Thoracic aorta (tissue), 2 donors: ENCODE measurements around the gene RNF207. TPM values are rescaled to one million over a fixed set of nuclear protein-coding genes. Genes with fewer than 3 reads are reported as not detected.

Experiments used
- ATAC-seq: fragments of 150-250 bp; one replicate; pipeline ENCODE4 v1.8.0; 2017; ENCODE audit warnings: low read depth; ENCODE audit not compliant: insufficient number of reproducible peaks, low FRiP score
- DNase-seq: peaks from one replicate; pipeline ENCODE4 v3.0.0-alpha.2; 2020; ENCODE audit warnings: low spot score
- H3K27ac ChIP-seq, 2 donors: fragments of 200-600 bp; sonication (generic); 1 replicate in 1 of 2; 2 replicates in 1 of 2; pipeline ENCODE4 v1.5.1; 2016; ENCODE audit warnings: mild to moderate bottlenecking in 2 of 2, moderate library complexity in 2 of 2
- H3K27me3 ChIP-seq: fragments of 200-600 bp; sonication (generic); replicated peaks from 2 replicates; pipeline ENCODE4 v1.6.0; 2016; ENCODE audit warnings: mild to moderate bottlenecking; ENCODE audit not compliant: insufficient read depth
- H3K36me3 ChIP-seq: fragments of 200-600 bp; sonication (generic); one replicate; pipeline ENCODE4 v1.5.1; 2016
- H3K4me1 ChIP-seq, 2 donors: fragments of 200-600 bp; sonication (generic); 1 replicate in 1 of 2; 2 replicates in 1 of 2; pipeline versions ENCODE4 v1.5.1 to v1.6.0; 2016; ENCODE audit warnings: low read depth in 2 of 2, mild to moderate bottlenecking in 1 of 2; ENCODE audit not compliant: control insufficient read depth in 1 of 2
- H3K4me3 ChIP-seq: fragments of 200-600 bp; sonication (generic); 2 replicates; pipeline ENCODE4 v1.5.1; 2016; ENCODE audit warnings: mild to moderate bottlenecking
- H3K9me3 ChIP-seq: fragments of 200-600 bp; sonication (generic); 2 replicates; pipeline ENCODE4 v1.5.1; 2016
- CTCF ChIP-seq: fragments of 200-600 bp; sonication (generic); IDR thresholded peaks from one replicate; pipeline ENCODE4 v1.5.1; 2019; ENCODE audit warnings: antibody characterized with exemption
- total RNA-seq, 2 donors: library from RNA; depleted of rRNA; stranded (reverse); fragments of >200 nt; gene quantifications; one replicate each; pipeline versions ENCODE4 v1.1.0 to v1.2.3, GENCODE V29; 2016

Gene RNF207
- total RNA-seq, 2 donors from 2014 or later: 30.5 to 50.1 TPM

GRCh38 chr1:6257541-6258069 lies 51.7 kb downstream of the RNF207 start:
- no peak for DNase-seq
- ATAC-seq: no peak
- H3K36me3 ChIP-seq: no peaks in the 10 kb centered on the region
- peaks cover 0 to 15% of the 10 kb centered on the region in 2 donors for H3K4me1 ChIP-seq
- no peaks in the 10 kb centered on the region for H3K9me3 ChIP-seq
- H3K27me3 ChIP-seq: peaks cover 4% of the 10 kb centered on the region
- no peak overlapping the region for H3K4me3 ChIP-seq
- no peak overlapping the region for H3K27ac ChIP-seq
- no peak for TF ChIP-seq CTCF

- no peak for DNase-seq
- H3K27ac ChIP-seq: no peak overlapping the region
Observed at GRCh38 chr1:6258675-6259074, 52.8 kb downstream of the RNF207 start.

DNA sequence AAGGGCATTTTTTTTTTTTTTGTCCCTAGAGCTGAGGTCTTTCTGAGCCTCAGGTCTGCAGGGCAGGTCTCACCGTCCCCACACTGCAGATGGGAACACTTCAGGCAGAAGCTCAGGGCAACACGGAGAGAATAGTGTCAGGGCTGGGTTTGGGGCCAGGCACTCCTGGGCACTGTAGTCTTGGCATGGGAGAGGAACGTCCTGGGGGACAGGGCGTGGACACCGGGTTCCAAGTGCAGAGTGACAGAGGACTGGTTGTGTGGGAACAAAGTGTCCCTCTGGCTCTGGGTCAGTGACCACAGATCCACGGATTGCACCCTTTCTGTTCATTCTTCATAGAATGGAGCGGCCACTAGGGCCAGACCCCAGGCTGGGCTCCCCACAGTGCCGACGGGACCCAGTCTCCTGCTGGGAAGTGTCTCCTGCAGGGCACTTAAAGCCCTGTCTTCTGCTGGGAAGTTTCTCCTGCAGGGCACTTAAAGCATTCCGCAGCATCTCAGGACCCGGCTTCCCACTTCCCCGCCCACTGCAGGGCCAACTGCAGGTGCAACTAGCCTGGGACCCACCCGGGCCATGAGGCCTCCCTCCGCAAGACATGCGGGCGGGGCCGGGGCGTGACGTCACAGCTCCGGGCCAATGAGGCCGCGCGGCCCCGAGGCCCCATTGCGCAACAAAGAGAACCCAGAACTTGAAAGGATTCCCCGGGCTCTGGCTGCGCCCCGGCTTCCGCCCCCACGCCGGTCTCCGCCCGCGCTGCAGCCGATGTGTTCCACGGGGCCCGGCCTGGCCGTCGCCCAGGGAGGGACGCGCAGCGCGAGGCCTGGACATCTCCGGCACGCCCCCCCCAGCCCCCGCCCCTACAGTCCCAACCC lies 53.8 kb downstream of the RNF207 start:
- DNase-seq (peak; percentile 25), ATAC-seq (no peak)
- H3K4me1 ChIP-seq: peaks cover 0 to 23% of the 10 kb centered on the region in 2 donors
- peaks cover 4% of the 10 kb centered on the region for H3K27me3 ChIP-seq
- H3K27ac ChIP-seq: no peak overlapping the region
- peak overlapping the region; percentile 74 for H3K4me3 ChIP-seq
- no peak for TF ChIP-seq CTCF
- H3K36me3 ChIP-seq: no peaks in the 10 kb centered on the region
- no peaks in the 10 kb centered on the region for H3K9me3 ChIP-seq

More at GRCh38 chr1:6258675-6259074, 52.8 kb downstream of the RNF207 start:
- ATAC-seq: no peak
- H3K36me3 ChIP-seq: no peaks in the 10 kb centered on the region
- peaks cover 4% of the 10 kb centered on the region for H3K27me3 ChIP-seq
- TF ChIP-seq CTCF: no peak
- no peak overlapping the region for H3K4me3 ChIP-seq
- peaks cover 0 to 23% of the 10 kb centered on the region in 2 donors for H3K4me1 ChIP-seq
- no peaks in the 10 kb centered on the region for H3K9me3 ChIP-seq

GRCh38 chr1:6260433-6260934 lies 54.6 kb downstream of the RNF207 start:
- Histone ChIP-seq H3K9me3 (no peaks in the 10 kb centered on the region), H3K27me3 (peaks cover 4% of the 10 kb centered on the region), H3K4me1 (peaks cover 0 to 23% of the 10 kb centered on the region in 2 donors), H3K27ac (no peak overlapping the region), H3K36me3 (no peaks in the 10 kb centered on the region), H3K4me3 (peak overlapping the region; percentile 74)
- no peak for ATAC-seq
- no peak for TF ChIP-seq CTCF
- no peak for DNase-seq

DNA sequence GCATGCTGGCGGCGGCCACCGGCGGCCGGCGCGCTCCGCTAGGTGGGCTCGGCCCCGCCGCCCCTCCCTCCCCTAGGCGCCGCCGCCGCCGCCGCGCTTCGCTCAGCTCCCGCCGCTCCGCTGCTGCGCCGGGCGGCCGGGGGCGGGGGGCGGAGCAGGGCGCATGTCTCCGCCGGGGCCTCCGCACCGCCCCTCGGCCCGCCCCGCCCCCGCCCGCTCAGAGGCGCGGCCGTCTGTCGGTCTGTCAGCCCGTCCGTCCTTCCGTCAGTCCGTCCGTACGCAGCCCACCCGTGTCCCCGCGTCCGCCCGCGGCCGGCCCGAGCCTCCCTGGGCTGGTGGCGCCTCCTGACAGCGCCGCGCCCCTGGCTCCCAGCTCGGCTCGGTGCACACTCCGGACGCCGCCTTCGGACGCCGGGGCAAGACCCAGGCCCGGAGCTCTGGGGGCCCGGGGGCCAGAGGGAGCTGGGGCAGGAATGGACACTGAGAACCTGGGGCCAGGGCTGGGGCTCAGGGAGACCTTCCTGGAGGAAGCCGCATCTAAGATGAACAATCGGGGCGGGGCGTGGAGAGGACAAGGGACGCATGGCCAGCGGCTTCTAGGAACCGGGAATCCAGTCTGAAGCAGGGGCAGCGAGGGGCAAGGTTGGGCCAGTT lies 55.2 kb downstream of the RNF207 start, which contains the start of gene GPR153:
Gene GPR153 (minus strand): TSS at position 138 of the 654 bp plus-strand sequence. CDS start 6,193 bp downstream, outside the sequence.
- H3K9me3 ChIP-seq: no peaks in the 10 kb centered on the region
- H3K27me3 ChIP-seq: peaks cover 4% of the 10 kb centered on the region
- peak within 1 kb of the TSS; percentile 74 for H3K4me3 ChIP-seq
- DNase-seq: no peak
- H3K36me3 ChIP-seq: no peaks in the 10 kb centered on the region
- peaks cover 0 to 23% of the 10 kb centered on the region in 2 donors for H3K4me1 ChIP-seq
- TF ChIP-seq CTCF: no peak
- no peak within 1 kb of the TSS for H3K27ac ChIP-seq
- no peak for ATAC-seq
